HCEC 1CT (cell line): ENCODE data around the gene PFN3.
A peak's percentile ranks its signal among the peaks of the same experiment; 100 is the strongest.

Experiments used
- DNase-seq: peaks from one replicate; pipeline ENCODE4 v3.0.0-alpha.2; 2017

Gene PFN3, protein sequence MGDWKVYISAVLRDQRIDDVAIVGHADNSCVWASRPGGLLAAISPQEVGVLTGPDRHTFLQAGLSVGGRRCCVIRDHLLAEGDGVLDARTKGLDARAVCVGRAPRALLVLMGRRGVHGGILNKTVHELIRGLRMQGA

GRCh38 chr5:177399997-177400868 lies at the start of gene PFN3:
PFN3 (minus strand) TSS chr5:177400661; CDS start chr5:177400576, 85 bp downstream.
- DNase-seq, result no peak

GRCh38 chr5:177449140-177450061 lies 48.9 kb upstream of the PFN3 start:
- no peak for DNase-seq

DNA sequence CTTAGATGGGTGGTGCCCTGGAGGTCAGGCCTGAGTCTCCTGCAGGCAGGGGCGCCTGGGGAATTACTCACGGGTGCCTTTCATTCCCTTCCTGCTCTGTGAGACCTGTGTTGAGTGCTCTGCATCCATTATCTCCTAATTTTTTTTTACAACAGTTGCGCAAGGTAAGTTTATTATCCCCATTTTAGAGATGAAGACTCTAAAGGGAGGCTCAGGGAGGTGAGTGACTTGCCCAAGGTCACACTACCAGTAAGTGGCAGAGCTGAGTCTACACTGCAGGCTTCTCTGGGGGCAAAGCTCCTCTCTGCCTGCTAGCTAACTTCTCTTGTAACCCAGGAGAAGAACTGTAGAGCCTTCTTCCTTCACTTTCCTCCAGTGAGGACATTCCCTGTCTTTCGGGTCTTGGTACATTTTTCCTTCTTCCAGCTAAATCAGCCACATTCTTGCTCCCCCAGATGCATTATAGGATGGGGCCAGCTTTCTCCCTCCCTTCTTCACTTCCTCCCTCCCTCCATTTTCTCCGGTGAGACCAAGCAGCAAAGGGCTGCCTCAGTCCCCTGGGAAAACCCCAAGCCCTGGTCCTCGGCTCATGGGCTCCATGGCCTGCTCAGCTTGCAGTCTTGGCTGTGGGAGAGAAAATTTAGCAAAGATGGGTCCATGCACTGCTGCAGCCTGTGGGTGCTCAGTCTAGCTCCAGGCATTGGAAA lies 47.9 kb upstream of the PFN3 start:
- no peak for DNase-seq

DNA sequence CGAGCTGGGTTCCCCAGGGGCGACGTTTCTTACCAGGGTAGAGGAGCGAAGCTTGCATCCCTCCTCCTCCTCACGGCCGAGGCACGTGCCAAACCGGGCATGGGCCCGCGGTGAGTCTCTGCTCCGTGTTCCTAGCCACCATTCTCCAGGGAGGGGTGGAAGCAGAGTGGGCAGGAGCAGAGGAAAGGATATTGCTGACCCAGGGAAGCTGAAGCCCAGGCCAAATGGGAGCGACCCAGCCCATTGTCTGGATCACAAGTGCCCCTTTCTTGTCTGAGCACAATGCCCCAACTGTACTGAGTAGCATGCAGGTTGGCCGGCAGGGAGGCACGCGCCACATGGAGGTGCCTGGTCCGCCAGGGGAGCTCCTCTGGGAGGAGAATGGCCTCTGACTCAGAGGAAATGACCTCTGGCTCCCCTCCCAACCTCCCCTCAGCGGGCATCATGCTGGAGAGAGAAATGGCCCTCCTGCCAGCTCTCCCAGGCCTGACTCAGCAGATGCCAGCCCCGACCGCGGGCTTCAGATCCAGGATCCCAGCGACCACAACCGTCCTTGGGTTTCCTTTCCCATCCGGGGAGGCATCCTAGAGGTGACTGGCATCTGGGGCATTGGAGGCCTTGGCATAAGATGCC lies 47.3 kb upstream of the PFN3 start:
- peak; percentile 83 for DNase-seq

DNA sequence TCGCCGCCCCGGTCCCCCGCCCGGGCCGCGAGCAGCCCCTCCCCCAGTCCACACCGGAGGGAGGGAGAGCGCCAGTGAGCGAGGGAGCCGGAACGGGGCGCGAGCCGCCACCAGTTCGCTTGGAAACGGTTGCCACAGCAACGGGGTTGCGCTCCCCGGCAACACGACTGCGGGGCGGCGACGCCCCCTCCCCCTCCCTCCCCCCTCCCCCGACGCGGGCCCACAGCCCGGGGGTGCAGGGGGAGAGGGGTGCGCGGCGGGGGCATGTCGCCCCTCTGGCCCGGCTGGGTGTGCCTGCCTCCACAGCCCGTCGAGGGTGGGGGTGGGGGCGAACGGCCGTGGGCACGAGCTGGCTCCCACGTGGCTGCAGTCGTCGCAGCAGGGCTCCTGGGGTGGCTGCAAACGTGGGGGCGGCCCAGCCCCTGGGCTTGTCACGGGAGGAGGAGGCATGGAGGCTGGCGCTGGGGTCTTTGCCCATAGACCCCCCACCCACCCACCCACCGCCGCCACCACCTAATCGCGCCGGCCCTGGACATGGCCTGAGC lies 46.7 kb upstream of the PFN3 start:
- DNase-seq, result peak; percentile 51

DNA sequence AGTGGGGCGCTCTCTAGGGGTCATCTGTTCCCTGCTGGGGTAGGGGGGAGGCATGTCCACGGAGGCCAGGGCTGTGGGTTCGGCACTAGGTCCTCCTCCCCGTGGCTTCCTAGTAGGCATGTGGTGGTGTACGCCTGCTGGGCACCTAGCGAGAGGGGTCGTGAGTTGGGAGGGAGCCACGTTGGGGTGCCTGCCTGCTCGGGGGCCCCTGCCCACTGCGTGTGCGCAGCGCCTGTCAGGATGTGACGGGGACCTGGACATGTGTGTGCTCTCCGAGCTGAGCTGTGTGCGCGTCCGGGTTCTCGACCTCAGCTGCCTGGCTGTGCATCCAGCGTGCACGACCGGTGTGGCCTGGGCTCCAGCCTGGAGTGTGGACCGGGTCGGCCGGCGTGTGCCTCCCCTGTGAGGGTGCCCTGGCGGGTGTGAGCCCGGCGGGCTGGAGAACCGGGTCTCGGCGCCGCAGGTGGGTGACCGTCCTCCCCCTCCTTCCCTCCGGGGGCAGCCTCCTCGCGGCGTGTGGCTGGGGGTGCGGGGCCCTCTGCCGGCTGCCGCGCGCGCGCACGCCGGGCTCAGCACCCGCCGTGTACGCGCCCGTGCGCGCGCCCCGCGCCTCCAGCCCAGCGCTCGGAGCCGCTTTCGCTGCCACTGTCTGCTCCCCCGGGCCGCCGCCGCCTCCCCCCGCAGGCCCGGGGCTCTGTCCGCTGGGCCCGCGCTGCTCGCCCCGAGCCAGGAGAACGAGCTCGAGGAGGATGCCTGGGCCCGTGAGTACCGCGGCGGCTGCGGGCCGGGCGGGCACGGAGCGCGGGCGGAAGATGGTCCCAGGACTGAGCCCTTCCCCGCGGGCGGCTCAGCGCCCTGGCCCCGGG lies 46.0 kb upstream of the PFN3 start, which contains the start of gene PRR7:
PRR7 (plus strand) TSS at position 615 of the 866 bp plus-strand sequence. CDS start 8,254 bp downstream, outside the sequence.
- peak; percentile 67 for DNase-seq

DNA sequence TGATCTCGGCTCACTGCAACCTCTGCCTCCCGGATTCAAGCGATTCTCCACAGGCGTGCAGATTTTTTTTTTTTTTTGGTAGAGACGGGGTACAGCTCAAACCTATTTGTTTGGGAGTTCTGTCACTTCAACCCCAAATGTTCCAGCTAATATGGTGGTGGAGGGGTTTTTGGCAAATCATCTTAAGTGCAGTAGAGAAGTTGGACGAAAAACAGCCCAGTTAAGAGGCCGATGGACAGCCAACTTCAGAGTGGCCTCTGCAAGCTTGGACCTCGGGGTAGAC lies 45.4 kb upstream of the PFN3 start:
- DNase-seq, result no peak

- DNase-seq, result no peak
Measured at GRCh38 chr5:177445052-177445916, 44.8 kb upstream of the PFN3 start.

DNA sequence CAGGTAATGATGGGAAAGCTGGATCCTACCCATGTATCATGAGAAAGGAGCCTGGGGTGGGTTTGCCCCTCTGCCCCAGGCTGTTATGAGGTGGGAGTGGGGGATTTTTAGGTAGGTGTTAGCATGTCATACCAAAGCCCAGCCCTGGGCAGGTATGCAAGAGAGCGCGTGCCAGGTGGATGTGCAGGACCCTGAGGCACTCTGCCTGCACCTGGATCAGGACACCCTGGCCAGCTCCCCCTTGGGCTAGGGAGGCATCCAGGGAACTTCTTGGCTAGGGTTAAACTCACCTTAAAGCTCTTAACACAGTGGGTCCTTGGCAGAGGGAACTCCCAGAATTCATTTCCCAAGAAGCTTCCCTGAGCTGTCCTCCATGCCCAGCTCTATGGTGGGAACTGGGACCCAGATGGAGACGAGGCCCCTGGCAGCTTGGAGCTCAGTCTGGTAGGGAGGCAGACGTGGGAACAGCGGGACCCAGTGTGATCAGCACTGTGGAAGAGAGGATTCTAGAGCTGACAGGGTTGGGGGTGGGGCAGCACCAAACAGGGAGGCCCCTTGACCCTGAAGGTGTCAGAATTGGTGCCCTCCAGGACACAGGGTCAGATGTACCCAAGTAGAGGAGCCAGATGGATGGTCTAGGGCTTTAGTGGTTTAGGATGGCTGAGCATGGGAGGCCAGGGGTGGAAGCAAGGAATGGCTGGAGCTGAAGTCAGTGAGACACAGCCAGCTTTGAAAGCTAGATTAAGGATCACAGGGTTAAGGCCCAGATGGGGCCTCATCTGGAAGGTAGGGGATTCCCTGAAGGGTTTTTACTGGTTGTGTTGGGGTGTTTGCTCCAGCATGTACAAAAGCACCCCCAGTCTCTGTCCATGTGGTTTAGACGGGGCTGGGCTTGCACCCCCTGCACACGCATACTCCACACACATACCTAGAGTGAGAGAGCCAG lies 43.9 kb upstream of the PFN3 start:
- no peak for DNase-seq

GRCh38 chr5:177443144-177443983 lies 42.9 kb upstream of the PFN3 start:
- DNase-seq, result no peak

GRCh38 chr5:177442066-177442826 lies 41.8 kb upstream of the PFN3 start:
- DNase-seq, result no peak

DNA sequence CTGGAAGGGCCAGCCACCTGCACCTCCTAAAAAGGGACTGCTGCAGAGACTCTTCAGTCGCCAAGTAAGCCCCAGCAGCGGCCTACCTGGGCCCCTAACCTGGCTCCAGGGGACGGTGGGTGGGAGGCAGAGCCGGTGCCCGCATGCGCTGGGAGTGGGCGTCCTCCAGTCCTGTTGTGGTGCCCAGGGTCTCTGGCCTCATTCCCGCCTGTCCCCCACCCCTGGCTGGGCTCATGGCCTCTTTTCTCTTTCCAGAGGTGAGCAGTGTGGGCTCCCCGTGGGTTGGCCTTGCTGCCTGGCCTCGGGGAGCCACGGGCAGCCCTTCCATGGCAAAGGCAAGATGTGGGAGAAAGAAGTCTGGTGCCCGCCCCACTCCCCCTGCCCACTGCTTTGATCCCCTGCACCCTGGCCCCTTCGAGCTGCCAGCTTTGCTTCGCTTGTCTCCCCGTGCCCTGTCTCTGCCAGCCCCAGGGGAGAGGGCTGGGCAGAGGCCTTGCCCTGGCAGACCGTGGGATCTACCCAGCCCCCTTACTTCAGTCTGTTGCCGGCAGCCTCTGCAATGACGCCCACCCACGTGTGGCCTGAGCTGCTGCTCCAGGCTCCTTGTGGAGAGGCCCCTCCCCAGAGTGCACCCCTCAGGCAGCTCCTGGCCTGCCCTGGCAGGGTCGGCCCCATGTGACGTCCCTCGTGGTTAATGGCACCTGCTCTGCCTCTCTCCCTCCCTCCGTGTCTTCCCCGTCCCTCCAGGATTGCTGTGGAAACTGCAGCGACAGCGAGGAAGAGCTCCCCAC lies 40.7 kb upstream of the PFN3 start:
- DNase-seq, result no peak

DNA sequence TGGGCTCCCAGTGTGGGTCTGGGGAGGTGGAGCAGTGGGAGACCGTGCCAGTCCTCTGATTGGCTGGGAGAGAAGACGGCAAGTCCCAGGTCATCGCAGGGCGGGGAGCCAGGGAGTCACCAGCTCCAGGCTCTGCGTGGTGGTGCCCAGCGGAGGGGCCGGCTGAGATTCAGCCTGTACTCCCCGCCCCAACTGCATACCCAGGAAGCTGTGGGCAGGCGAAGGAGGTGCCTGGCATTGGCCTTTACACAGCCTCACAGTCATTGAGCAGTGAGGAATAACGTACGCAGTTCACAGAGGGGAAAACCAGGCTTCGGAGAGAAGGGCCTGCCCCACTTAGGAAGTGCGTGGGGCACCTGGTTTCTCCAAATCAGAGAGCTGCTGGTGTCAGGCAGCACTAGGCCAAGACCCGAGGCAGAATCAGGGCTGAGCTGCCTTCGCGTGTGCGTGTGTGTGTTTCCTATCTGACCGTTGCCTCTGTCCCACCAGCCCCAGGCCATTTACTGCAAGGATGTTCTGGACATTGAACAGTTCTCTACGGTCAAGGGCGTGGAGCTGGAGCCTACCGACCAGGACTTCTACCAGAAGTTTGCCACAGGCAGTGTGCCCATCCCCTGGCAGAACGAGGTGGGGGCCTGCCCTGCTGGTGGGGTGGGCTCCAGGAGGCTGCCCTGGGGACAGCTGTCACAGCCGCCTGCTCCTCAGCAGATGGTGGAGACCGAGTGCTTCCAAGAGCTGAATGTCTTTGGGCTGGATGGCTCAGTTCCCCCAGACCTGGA lies 39.9 kb upstream of the PFN3 start:
- no peak for DNase-seq

DNA sequence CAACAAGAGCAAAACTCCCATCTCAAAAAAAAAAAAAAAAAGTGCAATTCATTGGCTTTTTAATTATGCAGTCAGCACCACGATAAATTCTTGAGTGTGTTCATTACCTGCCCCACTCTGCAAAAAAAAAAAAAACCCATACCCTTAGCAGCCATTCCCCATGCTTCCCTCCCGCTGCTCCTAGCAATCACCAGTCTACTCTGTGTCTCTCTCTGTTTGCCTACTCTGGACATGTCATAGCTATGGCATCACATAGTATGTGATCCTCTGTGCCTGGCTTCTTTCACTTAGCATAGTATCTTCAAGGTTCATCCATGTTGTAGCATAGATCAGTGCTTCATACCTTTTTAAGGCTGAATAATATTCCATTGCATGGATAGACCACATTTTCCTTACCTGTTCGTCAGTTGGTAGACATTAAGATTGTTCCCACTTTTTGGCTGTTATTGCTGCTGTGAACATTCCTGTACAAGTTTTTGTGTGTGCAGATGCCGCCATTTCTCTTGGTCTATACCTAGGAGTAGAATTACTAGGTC lies 39.1 kb upstream of the PFN3 start:
- no peak for DNase-seq

GRCh38 chr5:177438468-177438867 lies 38.0 kb upstream of the PFN3 start:
- no peak for DNase-seq
